SU-DHL-6 (cell line): ENCODE data around the gene KANK3.
"Not testable (repeated sequence)": the region's sequence is repeated elsewhere in the genome, so short reads cannot be mapped to it uniquely, and the experiment has no call there.

Experiments
- EZH2phosphoT487 ChIP-seq: fragments of 200-600 bp; sonication (generic), shearing (Covaris generic); conservative IDR thresholded peaks from 2 replicates; pipeline ENCODE4 v1.6.1; 2018; ENCODE audit warnings: mild to moderate bottlenecking, antibody characterized with exemption, low read length, moderate library complexity, mixed read lengths
- TF ChIP-seq, protein P1 (sequence below): fragments of 200-600 bp; sonication (generic); IDR thresholded peaks from one replicate; pipeline ENCODE4 v1.5.1; 2017; ENCODE audit warnings: antibody characterized with exemption, mild to moderate bottlenecking, low read length, moderate library complexity; ENCODE audit not compliant: insufficient read depth, poor library complexity, severe bottlenecking

DNA sequence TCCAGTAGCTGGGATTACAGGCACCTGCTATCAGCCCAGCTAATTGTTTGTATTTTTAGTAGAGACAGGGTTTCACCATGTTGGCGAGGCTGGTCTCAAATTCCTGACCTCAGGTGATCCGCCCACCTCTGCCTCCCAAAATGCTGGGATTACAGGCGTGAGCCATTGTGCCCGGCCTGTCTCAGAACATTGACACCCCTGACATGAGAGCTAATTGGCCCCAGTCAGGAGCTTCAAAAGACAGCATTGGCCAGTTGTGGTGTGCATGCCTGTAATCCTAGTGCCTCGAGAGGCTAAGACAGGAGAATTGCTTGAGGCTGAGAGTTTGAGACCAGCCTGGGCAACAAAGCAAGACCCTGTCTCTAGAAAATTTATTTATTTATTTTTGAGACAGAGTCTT is 9.8 kb upstream of the KANK3 start:
- TF ChIP-seq, protein P1, sequence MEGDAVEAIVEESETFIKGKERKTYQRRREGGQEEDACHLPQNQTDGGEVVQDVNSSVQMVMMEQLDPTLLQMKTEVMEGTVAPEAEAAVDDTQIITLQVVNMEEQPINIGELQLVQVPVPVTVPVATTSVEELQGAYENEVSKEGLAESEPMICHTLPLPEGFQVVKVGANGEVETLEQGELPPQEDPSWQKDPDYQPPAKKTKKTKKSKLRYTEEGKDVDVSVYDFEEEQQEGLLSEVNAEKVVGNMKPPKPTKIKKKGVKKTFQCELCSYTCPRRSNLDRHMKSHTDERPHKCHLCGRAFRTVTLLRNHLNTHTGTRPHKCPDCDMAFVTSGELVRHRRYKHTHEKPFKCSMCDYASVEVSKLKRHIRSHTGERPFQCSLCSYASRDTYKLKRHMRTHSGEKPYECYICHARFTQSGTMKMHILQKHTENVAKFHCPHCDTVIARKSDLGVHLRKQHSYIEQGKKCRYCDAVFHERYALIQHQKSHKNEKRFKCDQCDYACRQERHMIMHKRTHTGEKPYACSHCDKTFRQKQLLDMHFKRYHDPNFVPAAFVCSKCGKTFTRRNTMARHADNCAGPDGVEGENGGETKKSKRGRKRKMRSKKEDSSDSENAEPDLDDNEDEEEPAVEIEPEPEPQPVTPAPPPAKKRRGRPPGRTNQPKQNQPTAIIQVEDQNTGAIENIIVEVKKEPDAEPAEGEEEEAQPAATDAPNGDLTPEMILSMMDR: not testable (repeated sequence)
- not testable (repeated sequence) for TF ChIP-seq EZH2phosphoT487
